EL (cell line): ENCODE measurements around the gene RPL22L1.
A peak's percentile ranks its signal among the peaks of the same experiment; 100 is the strongest.
"Not testable (repeated sequence)": the region's sequence is repeated elsewhere in the genome, so short reads cannot be mapped to it uniquely, and the experiment has no call there.

Experiments
- DNase-seq: peaks from one replicate; pipeline ENCODE4 v3.0.0-alpha.2; 2016

The RPL22L1 gene

GRCh38 chr3:170869645-170870593, at the start of gene RPL22L1:
RPL22L1 (minus strand) TSS chr3:170870195; CDS start chr3:170870167, 28 bp downstream.
- peak; percentile 97 for DNase-seq

DNA sequence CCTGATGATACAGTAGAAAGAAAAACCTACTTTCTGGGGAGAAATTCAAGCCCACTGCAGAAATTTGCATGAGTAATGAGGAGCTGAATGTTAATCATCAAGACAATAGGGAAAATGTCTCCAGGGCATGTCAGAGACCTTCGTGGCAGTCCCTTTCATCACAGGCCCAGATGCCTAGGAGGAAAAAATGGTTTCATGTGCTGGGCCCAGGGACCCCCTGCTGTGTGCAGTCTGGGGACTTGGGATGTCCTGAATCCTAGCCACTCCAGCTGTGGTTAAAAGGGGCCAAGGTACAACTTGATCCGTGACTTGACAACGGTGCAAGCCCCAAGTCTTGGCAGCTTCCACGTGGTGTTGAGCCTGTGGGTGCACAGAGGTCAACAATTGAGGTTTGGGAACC, 48.7 kb upstream of the RPL22L1 start:
- DNase-seq: no peak

GRCh38 chr3:170914690-170915089, 44.7 kb upstream of the RPL22L1 start:
- no peak for DNase-seq

- DNase-seq: no peak
Observed at GRCh38 chr3:170914212-170914611, 44.2 kb upstream of the RPL22L1 start.

DNA sequence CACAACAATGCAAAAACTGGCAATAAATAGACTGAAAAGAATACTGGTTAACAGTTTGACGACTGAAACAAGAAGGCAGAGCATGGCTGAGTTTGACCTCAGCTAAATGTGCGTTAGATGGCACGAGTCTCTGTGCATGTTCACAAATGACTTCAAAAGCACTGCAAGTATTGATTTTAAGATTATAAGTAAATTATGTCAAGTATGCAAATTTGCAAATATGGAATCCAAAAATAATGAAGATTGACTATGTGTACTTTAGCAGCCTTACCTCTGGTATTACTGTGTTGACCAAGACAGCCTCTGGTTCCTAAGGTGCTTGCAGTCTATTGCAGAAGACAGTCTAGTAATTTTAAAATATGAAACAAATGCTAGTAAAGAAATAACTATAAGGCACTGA, 41.1 kb upstream of the RPL22L1 start:
- DNase-seq: no peak

DNA sequence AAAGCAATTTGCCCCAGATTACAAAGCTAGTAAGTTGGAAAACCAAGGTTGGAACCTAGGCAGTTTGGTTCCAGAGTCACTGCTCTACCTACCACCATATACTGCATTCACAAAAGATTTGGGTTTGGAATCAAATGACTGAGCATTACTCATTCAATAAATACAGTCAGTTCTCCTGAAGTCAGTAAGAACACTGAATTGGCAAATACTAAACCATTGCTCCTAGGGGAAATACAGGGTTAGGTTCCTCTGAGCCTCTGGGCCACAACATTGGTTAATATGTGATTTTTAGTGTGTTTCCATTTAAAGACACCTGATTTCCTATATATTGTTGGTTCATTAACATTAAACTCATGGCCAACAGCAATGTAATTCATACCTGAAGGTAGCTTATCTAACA, 40.5 kb upstream of the RPL22L1 start:
- DNase-seq: no peak

- DNase-seq: peak; percentile 94
Observed at GRCh38 chr3:170909129-170909903, 39.3 kb upstream of the RPL22L1 start.

DNA sequence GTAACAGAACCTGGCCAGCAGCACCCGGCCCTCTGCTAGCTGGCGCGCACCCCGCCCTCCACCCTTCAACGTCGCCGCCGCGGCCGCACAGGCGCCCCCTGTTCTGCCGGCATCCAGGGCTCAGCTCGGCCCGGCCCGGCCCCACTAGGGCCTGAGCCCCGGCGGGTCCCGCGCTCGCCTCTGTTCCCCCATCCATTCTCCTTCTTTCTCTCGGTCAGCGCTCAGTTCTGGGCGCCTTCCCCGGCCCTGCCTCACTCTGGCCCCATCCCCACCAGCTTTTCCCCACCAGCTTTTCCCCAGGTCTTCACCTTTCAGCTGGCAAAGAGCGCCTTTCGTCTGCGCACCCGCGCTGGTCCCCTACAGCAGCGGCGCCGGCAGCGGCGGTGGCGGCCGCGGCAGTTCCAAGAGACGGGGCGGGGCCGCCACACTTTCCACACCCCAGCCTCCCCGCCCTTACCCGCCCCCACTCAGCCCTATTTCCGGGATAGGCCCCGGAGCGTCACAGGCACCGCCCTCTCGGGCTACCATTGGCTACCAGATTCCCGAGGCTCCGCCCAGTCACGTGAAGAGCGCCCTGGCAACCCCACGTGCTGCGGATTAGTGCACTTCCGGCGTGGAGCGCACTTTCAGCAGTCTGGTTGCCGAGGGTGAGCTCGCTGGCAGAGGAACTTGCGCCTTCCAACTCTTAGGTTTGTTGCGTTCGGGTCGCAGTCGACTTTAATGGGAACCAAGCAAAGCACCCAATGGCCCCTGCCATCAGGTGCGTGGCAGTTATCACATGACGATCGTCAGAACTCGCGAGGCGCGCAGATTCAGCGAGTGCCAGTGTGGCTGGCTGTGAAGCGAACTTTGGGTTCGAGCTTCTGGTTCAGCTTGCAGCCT, 38.5 kb upstream of the RPL22L1 start, which contains the start of gene EIF5A2:
EIF5A2 (minus strand) TSS at position 403 of the 882 bp plus-strand sequence. CDS start 831 bp downstream, outside the sequence.
- peak; percentile 95 for DNase-seq

DNA sequence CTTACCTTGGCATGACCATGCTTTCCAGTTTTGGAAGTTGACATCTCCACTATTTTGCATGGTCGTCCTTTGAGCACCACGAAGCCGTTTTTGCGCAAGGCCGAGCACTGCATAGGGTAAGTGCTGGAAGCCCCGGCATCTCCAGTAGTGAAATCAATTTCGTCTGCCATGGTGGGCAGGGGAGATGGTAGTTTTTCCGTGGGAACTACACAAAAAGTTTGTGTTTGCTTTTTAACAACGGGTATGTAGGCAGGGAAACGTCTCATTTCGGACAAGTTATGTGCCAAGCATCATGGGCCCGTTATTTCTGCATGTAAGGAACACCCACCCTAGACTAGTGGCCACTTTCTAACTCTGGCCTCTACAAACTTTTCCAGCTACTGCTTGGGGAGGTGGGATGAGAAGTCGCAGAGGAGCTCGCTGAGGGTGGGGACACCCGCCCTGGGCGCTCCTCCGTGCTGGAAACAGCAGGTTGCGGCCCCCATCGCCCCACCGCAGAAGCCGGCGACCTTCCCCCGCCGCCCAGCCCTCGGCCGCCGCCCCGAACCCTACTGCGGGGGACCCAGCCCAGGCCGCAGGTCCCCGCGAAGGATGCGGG, 37.7 kb upstream of the RPL22L1 start:
- DNase-seq: peak; percentile 33

- no peak for DNase-seq
Observed at GRCh38 chr3:170905862-170906261, 35.9 kb upstream of the RPL22L1 start.

GRCh38 chr3:170903123-170903522, 33.1 kb upstream of the RPL22L1 start:
- DNase-seq: no peak

- no peak for DNase-seq
Observed at GRCh38 chr3:170899455-170899854, 29.5 kb upstream of the RPL22L1 start.

DNA sequence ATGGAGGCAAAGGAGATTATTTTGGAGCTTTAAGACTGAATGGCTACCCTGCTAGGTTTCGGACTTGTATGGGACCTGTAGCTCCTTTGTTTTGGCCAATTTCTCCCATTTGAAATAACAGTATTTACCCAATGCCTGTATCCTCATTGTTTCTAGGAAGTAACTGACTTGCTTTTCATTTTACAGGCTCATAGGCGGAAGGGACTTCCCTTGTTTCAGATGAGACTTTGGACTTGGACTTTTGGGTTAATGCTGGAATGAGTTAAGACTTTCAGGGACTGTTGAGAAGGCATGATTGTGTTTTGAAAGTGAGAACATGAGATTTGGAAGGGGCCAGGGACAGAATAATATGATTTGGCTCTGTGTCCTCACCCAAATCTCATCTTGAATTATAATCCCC, 28.0 kb upstream of the RPL22L1 start:
- no peak for DNase-seq

DNA sequence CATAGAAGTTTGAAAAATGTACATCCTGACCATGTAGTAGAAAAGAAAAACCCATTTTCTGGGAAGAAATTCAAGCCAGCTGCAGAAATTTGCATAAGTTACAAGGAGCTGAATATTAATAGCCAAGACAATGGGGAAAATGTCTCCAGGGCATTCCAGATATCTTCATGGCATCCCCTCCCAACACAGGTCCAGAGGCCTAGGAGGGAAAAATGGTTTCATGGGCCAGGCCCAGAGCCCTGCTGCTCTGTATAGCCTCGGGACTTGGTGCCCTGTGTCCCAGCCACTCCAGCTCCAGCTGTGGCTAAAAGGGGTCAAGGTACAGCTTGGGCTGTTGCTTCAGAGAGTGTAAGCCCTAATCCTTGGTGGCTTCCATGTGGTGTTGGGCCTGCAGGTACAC, 27.2 kb upstream of the RPL22L1 start:
- not testable (repeated sequence) for DNase-seq

DNA sequence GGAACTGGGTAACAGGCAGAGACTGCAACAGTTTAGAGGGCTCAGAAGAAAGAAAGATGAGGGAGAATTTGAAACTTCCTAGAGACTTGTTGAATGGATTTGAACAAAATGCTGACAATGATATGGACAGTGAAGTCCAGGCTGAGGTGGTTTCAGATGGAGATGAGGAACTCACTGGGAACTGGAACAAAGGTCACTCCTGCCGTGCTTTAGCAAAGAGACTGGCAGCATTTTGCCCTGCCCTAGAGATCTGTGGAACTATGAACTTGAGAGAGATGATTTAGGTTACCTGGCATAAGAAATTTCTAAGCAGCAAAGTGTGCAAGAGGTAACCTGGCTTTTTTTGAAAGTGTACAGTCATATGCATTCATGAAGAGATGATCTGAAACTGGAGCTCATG, 26.8 kb upstream of the RPL22L1 start:
- no peak for DNase-seq

DNA sequence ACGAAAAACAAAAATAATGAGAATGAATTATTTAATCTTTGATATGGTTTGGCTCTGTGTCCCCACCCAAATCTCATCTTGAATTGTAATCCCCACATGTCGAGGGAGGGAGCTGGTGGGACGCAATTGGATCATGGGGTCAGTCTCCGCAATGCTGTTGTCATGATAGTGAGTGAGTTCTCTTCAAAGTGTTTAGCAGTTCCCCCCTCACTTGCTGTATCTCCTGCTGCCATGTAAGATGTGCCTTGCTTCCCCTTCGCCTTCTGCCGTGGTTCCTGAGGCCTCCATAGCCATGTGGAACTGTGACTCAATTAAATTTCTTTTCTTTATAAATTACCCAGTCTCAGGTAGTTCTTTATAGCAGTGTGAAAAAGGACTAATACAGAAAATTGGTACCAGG, 26.3 kb upstream of the RPL22L1 start:
- DNase-seq: not testable (repeated sequence)

DNA sequence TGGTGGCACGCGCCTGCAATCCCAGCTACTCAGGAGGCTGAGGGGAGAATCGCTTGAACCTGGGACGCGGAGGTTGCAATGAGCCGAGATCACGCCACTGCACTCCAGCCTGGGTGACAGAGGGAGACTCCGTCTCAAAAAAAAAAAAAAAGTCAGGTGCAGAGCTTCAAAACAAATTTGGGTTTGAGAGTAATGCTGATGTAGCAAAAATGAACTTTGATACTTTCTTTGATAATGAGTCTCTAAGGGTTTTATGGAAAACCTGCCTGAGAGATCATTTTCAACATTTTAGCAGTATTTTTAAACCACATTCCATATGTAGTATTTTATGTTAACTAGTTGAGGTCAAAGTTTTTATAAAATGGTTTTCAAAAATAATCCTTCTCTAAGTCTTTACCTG, 23.9 kb upstream of the RPL22L1 start:
- no peak for DNase-seq

DNA sequence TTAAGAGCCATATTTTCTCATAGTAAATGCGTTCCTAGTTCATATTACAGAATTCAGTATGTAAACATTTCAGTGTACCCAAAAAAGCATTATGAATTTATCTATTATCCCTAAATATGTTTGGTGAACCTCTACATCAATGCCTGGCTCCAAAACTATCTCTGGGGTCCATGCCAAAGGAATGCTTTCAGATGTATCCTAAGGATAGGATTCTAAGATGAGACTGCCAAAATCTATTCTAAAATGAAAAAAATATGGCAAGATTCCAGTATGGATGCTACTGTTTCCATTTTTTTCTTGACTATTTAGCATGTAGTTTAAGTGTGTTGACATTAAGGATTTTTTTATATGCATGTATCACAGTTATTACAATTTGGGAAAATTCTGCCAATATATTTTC, 19.6 kb upstream of the RPL22L1 start:
- no peak for DNase-seq

- no peak for DNase-seq
Observed at GRCh38 chr3:170889132-170889531, 19.1 kb upstream of the RPL22L1 start.

DNA sequence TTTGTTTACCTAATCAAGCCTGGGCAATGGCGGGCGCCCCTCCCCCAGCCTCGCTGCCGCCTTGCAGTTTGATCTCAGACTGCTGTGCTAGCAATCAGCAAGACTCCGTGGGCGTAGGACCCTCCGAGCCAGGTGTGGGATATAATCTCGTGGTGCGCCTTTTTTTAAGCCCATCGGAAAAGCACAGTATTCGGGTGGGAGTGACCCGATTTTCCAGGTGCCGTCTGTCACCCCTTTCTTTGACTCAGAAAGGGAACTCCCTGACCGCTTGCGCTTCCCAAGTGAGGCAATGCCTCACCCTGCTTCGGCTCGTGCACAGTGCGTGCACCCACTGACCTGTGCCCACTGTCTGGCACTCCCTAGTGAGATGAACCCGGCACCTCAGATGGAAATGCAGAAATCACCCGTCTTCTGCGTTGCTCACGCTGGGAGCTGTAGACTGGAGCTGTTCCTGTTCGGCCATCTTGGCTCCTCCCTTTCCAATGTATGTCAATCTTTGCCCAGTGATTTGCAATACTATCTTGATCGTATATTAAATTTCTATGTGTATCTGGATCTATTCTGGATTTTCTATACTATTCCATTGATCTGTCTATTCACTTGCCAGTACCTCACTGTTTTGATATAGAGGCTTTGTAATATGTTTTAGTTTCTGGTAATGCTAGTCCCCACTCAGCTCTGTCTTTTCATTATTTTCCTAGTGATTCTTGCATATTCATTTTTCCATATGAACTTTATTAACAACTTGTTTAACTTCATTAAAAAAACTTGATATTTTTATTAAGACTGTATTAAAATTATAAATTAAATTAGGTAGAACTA, 14.3 kb upstream of the RPL22L1 start:
- not testable (repeated sequence) for DNase-seq

- DNase-seq: not testable (repeated sequence)
Observed at GRCh38 chr3:170878688-170879087, 8.7 kb upstream of the RPL22L1 start.
